Sigmoid colon (tissue), 3 donors: ENCODE results near the gene NRG3.

Experiments
- CTCF ChIP-seq, 4 experiments: fragments of 450-650 bp in 3 of 4; fragments of 200-600 bp in 1 of 4; IDR thresholded peaks; one replicate each; pipeline ENCODE4 v1.5.1; 2016 to 2019; ENCODE audit warnings: antibody characterized with exemption in 4 of 4, mild to moderate bottlenecking in 3 of 4, moderate library complexity in 2 of 4
- POLR2A ChIP-seq, 2 donors: fragments of 450-650 bp; IDR thresholded peaks; one replicate each; pipeline ENCODE4 v1.6.1; 2016; ENCODE audit warnings: antibody characterized with exemption in 2 of 2, mild to moderate bottlenecking in 2 of 2, moderate library complexity in 2 of 2

- TF ChIP-seq POLR2A (IDR thresholded peaks at IDR 0.05) (no peak), CTCF (IDR thresholded peaks at IDR 0.05) (no peak)
Observed at GRCh38 chr10:82452046-82452445, 577.1 kb downstream of the NRG3 start.
